Stimulated activated CD4-positive, alpha-beta T cell treated with anti-CD3 and anti-CD28 coated beads, Interleukin-1b, Interleukin-23, amount 100 ng/mL, for 24 hours (primary cell): ENCODE measurements around the gene LDLRAP1.
"Not testable (repeated sequence)": the region's sequence is repeated elsewhere in the genome, so short reads cannot be mapped to it uniquely, and the experiment has no call there.

Experiments used
- DNase-seq, 4 experiments: peaks; one replicate each; pipeline ENCODE4 v3.0.0-alpha.2; 2020; ENCODE audit warnings: low read depth in 4 of 4, low spot score in 1 of 4

Gene LDLRAP1

DNA sequence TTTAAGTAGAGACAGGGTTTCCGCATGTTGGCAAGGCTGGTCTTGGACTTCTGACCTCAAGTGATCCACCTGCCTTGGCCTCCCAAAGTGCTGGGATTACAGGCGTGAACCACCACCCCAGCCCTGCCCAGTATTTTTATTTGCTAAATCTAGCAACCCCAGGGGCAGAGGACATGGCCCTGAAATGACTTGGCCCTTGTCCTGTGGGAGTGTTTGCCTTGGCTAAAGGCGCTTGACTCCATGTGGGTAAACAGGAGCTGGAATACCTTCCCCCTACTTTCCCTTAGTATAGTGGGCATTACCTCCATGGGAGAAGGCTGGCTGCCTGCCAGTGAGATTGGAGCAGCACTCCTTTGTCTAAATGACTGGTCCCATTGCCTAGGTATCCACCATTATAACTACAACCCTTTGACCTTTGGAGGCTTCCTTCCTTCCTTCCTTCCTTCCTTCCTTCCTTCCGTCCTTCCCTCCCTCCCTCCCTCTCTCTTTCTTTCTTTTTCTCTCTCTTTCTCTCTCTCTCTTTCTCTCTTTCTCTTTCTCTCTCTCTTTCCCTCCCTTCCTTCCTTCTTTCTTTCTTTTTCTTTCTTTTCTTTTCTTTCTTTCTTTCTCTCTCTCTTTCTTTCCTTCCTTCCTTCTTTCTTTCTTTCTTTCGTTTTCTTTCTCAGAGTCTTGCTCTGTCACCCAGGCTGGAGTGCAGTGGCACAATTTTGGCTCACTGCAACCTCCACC is 57.7 kb downstream of the LDLRAP1 start:
- not testable (repeated sequence) for DNase-seq

GRCh38 chr1:25603779-25604538 is 60.6 kb downstream of the LDLRAP1 start:
- DNase-seq, result not testable (repeated sequence)

GRCh38 chr1:25607123-25607522 is 63.7 kb downstream of the LDLRAP1 start:
- DNase-seq, result no peak

DNA sequence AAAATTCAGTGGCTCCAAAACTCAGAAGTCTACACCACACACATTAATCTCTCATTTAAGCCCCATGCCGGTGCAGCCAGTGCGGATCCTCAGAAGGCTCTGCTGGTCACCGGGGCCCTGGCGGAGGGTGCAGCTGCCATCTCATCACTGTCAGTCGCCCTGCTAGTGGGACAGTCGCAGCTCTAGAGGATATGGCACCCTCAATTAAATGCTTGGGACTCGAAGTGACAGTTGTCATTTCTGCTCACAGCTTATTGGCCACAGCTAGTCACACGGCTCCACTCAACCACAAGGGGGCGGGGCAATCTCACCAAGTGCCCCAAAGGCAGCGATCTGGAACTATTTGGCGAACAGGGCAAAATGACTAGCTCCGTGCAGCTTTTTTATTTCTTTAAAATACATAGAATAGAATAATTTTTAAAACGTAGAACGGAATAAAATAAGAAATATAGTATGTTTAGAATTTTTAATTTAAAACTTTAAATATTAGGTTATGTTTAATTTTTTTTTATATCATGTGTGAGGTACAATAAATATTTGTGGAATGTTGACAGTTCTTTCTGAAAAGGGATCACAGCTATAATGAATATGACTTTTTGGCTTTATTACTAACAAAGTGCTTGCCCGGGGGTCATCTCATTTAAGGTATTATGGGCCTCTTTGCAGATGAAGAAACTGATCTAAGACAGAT is 65.2 kb downstream of the LDLRAP1 start:
- peak; percentile 75 to 85 (median 83) for DNase-seq

DNA sequence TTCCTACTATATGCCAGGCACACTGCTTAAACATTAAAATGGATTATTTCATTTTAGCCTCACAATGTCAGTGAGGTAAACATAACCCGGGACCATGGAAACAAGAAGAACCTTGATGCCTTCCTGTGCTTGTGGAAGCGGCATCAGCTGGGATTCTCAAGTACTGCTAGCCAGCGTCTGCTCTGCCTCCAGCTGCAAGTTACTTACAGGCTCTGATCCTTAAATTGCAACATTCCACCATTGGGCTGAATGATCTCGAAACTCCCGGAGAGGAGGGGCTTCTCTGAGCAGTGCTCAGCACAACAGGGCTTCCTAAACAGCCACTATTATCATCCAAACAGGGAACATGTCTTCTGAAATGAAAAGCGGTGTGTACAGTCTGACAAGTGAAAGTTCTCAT is 66.5 kb downstream of the LDLRAP1 start:
- no peak for DNase-seq

GRCh38 chr1:25610822-25611630 is 67.6 kb downstream of the LDLRAP1 start:
- no peak for DNase-seq

- no peak for DNase-seq
These were observed 68.4 kb downstream of the LDLRAP1 start for GRCh38 chr1:25611843-25612242.

GRCh38 chr1:25612421-25612820 is 69.0 kb downstream of the LDLRAP1 start:
- DNase-seq, result no peak

DNA sequence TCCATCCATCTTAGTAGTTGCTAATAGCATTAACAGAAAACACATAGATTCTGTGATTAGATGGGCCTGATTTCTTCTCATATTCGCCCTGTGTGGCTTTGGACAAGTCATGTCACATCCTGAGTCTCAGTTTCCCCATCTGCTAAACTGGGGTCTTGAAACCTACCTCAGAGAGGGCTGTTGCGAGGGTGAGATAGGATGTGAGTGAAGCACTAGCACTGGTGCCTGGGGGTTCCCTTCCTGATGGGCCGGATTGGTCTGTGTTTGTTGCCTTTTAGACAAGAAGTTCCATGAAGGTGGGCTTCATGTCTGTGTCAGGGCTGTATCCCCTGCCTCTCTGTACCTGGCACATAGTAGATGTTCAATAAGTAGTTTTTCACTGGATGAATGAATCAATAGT is 69.7 kb downstream of the LDLRAP1 start:
- DNase-seq, result no peak

GRCh38 chr1:25614501-25615171 is 71.2 kb downstream of the LDLRAP1 start:
- no peak for DNase-seq

- no peak for DNase-seq
These were observed 71.8 kb downstream of the LDLRAP1 start for GRCh38 chr1:25615172-25615541.

DNA sequence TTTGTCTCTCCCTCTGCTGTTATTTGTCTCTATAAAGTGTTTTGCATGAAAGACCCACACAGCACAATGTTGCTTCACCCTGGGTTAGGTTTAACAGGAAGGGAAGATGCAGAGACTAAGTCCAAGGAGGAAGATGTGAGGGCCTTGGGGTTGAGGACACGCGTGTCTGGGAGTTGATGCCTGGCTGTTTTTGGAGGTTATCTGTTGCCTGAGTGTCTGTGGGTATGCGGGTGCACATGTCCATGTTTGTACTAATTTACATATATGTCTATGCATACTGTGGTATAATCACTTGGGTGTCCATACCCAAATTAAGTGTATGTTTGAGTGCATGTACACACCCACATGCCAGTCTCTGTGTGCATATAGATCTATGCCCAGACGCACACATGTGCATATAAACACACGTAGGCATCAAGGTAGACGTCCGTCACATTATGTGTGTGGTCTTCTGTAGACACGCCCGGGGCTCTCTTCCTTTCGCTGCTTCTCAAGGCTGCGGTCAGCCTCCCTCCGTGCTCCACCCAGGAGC is 72.2 kb downstream of the LDLRAP1 start:
- no peak for DNase-seq

DNA sequence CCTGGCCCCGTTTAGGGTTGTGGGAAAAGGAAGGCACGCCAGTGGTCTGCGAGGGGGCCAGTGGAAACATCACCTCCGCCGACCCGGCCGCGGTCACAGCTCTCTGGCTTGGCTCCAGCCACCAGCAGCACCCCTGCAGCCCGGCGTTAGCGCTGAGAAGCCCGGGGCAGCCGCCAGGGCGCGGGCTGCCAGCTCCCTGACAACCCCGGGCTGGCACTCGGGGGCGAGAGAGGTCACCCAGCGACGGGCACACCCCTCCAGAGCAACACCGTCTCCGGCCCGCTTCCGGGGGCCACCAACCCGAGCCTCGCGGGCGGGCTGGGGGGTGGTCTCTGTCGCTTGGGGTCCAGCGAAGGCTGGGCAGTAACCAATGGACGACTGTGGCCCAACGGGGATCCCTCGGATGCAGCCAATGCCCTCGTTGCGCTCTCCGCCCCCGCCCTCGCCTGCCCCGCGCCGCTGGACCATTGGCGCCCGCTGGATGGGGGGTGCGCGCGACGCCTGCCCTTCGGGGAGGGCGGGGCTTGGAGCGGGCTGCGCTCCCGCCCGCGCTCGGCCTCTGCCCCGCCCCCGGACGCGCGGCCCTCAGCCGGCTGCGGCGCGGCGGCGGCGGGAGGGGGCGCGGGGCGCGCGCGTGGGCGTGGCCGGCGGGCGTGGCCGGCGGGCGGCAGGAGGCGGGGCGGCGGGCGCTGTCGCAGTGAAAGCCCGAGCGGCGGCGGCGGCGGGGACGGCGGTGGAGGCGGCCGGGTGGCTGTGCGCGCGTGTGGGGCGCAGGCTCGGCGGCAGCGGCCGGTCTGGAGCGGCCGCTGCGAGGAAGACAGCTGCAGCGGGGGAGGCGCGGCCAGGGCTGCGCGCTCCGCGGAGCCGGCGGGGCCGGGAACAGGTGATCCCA is 72.9 kb downstream of the LDLRAP1 start, which contains the start of gene MAN1C1:
Gene MAN1C1, plus strand, starts transcription at position 697 of the 892 bp plus-strand sequence. CDS start 1,007 bp downstream, outside the sequence.
- DNase-seq, result peak; percentile 35 to 69 (median 57)

DNA sequence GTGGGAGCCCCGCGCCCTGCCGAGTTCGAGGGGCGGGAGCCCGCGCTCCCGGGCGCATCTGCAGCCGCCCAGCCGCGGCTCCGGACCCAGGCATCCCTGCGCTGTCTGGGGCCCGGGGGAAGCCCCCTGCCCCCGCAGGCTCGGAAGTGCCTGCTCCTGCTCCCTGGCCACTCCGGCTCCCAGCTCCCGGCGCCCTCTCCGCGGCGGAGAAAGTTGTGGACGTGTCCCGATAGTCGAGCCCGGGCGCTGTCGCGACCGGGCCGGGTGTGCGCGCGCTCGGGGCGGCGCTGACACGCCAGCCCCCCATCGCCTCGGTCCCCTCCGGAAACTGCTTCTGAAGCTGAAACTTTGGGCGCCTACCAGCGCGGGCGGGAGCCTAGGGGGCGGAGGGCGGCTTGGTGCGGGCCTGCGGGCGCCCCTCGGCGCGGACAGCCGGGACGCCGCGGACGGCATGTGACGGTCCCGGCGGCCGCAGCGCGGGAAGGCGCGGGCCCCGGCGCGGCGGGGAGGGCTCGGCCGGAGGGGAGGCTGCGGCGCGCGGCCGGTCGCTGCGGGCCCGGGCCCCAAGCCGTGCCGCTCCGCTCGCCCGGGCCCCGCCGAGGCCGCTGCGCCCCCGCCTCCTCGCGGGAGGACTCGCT is 73.7 kb downstream of the LDLRAP1 start:
- DNase-seq, result no peak

GRCh38 chr1:25617625-25618432 is 74.4 kb downstream of the LDLRAP1 start:
- no peak for DNase-seq

- no peak for DNase-seq
These were observed 75.0 kb downstream of the LDLRAP1 start for GRCh38 chr1:25618433-25618808.
